ENCODE data around the gene PTS.

GRCh38 chr11:112210890-112211289, 15.3 kb upstream of the PTS start:
- TF ChIP-seq CTCF (IDR thresholded peaks at IDR 0.05; ENCODE audit: insufficient read depth, low read depth, low read length) (no peak), EZH2 (IDR thresholded peaks at IDR 0.05; ENCODE audit: insufficient read depth, low read length) (no peak)
